HepG2 (cell line): Measurements from ENCODE around the gene ULBP2. TPM values are rescaled to one million over a fixed set of nuclear protein-coding genes. Genes with fewer than 3 reads are reported as not detected.

Experiments used
- ATAD3A ChIP-seq: sonication (generic); formaldehyde crosslinking; IDR thresholded peaks from 2 replicates; pipeline ENCODE4 v1.4.0; 2020; ENCODE audit warnings: missing genetic modification reagents
- EP300 ChIP-seq, 3 experiments: sonication (generic) in 1 of 3; formaldehyde crosslinking in 1 of 3; IDR thresholded peaks; 2 replicates each; pipeline versions ENCODE4 v1.5.1 to v1.6.1; 2011 to 2020; ENCODE audit warnings: low read depth in 2 of 3, low read length in 2 of 3, borderline replicate concordance in 1 of 3, improper control_type of control experiment in 1 of 3, mild to moderate bottlenecking in 1 of 3, missing genetic modification reagents in 1 of 3, moderate library complexity in 1 of 3
- NR0B2 ChIP-seq: sonication (generic); formaldehyde crosslinking; IDR thresholded peaks from 2 replicates; pipeline ENCODE4 v1.4.0; 2020; ENCODE audit warnings: mild to moderate bottlenecking, missing genetic modification reagents
- TSC22D2 ChIP-seq: sonication (generic); formaldehyde crosslinking; IDR thresholded peaks from 2 replicates; pipeline ENCODE4 v1.5.1; 2020; ENCODE audit warnings: missing genetic modification reagents, mild to moderate bottlenecking, borderline replicate concordance
- ZBTB8A ChIP-seq: sonication (generic); formaldehyde crosslinking; IDR thresholded peaks from 2 replicates; pipeline ENCODE4 v1.4.0; 2020; ENCODE audit warnings: mild to moderate bottlenecking, low read depth, missing genetic modification reagents, borderline replicate concordance
- ZIK1 ChIP-seq: sonication (generic); formaldehyde crosslinking; IDR thresholded peaks from 2 replicates; pipeline ENCODE4 v1.5.0; 2020; ENCODE audit warnings: mild to moderate bottlenecking, low read depth, missing genetic modification reagents, borderline replicate concordance
- ZNF407 ChIP-seq: sonication (generic); formaldehyde crosslinking; IDR thresholded peaks from one replicate; pipeline ENCODE4 v1.5.1; 2020; ENCODE audit warnings: mild to moderate bottlenecking, missing genetic modification reagents; ENCODE audit errors: not compliant biosample characterization
- ZNF556 ChIP-seq: sonication (generic); formaldehyde crosslinking; IDR thresholded peaks from 2 replicates; pipeline ENCODE4 v1.4.0; 2020; ENCODE audit warnings: mild to moderate bottlenecking, missing genetic modification reagents, borderline replicate concordance
- ZNF687 ChIP-seq: sonication (generic); formaldehyde crosslinking; IDR thresholded peaks from 2 replicates; pipeline ENCODE4 v1.5.1; 2020; ENCODE audit warnings: mild to moderate bottlenecking, missing genetic modification reagents, moderate library complexity
- ZNF724P ChIP-seq: sonication (generic); formaldehyde crosslinking; IDR thresholded peaks from 2 replicates; pipeline ENCODE4 v1.8.0; 2022; ENCODE audit warnings: missing genetic modification reagents, borderline replicate concordance
- ZNF83 ChIP-seq: sonication (generic); formaldehyde crosslinking; IDR thresholded peaks from 2 replicates; pipeline ENCODE4 v1.4.0; 2020; ENCODE audit warnings: missing genetic modification reagents, mild to moderate bottlenecking, borderline replicate concordance
- polyA plus RNA-seq, 8 experiments: library from polyadenylated mRNA; depleted of rRNA in 3 of 8; stranded (reverse) in 7 of 8; unstranded in 1 of 8; fragments of >200 nt; fragmentation: Illumina TruSeq in 4 of 8; extraction: Trizol in 4 of 8; gene quantifications; 2 replicates each; pipeline versions ENCODE4 v1.2.1 to v1.2.3, GENCODE V29; 2011 to 2016; ENCODE audit warnings: low read depth in 4 of 8, missing spikeins in 1 of 8, mixed read lengths in 1 of 8; ENCODE audit not compliant: insufficient read depth in 1 of 8
- total RNA-seq, 5 experiments: library from RNA; depleted of rRNA; stranded (reverse); fragments of >200 nt; fragmentation: Illumina TruSeq; extraction: Trizol; gene quantifications; 2 replicates each; pipeline ENCODE4 v1.2.3, GENCODE V29; 2016; ENCODE audit warnings: low read depth in 1 of 5
- TF ChIP-seq, protein P1 (sequence below): sonication (generic); formaldehyde crosslinking; IDR thresholded peaks from 2 replicates; pipeline ENCODE4 v1.4.0; 2020; ENCODE audit warnings: mild to moderate bottlenecking, missing genetic modification reagents

ULBP2 gene
- total and polyA plus RNA-seq, 2 of the 13 experiments (the other 11 are each of a cell fraction or from before 2014, with no cell fraction given) = not detected

DNA sequence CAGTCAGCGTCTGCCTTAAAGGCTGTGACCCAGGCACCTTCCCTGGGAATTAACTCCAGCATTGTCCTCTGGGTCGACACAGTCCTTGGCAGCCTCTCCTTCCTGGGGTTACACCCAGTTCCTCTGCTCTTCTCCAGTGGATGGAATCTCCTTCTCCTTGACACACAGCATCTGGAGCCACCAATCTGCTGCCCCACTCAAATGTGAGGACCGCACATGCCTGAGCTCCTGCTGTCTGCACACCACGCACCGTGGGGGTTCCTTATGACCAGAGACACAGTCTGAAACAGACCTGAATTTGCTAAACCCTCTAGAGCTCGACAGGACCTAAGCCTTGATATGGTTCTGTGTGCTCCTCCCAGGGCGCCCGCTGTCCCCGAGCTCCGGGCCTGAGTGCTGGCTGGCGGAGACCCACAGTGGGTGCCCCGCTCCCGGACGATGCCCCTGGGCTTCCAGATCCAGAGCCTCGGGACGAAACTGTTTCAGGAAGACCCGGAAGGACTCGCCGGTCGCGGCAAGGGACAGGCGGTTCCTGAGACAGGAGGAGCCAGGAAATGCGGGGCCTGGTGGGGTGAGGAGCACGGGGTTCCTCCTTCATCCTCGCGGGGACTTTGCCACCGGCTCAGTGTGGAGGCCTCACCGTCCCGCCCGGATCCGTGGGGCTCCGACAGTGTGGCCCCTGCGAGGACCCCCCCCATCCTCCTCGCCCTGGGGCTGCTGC is 16.4 kb upstream of the ULBP2 start (continued):
- TF ChIP-seq ZNF407 (CRISPR knock-in tag) (peak; percentile 47), ZNF687 (CRISPR knock-in tag) (peak; percentile 84), ATAD3A (CRISPR knock-in tag) (no peak), ZNF83 (CRISPR knock-in tag) (no peak), ZBTB8A (CRISPR knock-in tag) (no peak), NR0B2 (0 out of 2 replicates have a peak, but pooled peaks have one; percentile 50), ZNF556 (CRISPR knock-in tag) (no peak), ZNF724P (no peak), EP300 (IDR thresholded peaks at IDR 0.05; ENCODE audit: low read depth in 2 of 2, low read length in 2 of 2) (no peak), EP300 (CRISPR knock-in tag; IDR thresholded peaks at IDR 0.05; ENCODE audit: borderline replicate concordance) (no peak), TSC22D2 (CRISPR knock-in tag) (0 out of 2 replicates have a peak, but pooled peaks have one; percentile 10), ZIK1 (CRISPR knock-in tag) (0 out of 2 replicates have a peak, but pooled peaks have one; percentile 10)
- TF ChIP-seq, protein P1, sequence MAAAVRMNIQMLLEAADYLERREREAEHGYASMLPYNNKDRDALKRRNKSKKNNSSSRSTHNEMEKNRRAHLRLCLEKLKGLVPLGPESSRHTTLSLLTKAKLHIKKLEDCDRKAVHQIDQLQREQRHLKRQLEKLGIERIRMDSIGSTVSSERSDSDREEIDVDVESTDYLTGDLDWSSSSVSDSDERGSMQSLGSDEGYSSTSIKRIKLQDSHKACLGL = peak; percentile 48; the same call in 1 of the 2 replicates
